ENCODE data around the gene PLAU. TPM values are rescaled to one million over a fixed set of nuclear protein-coding genes. Genes with fewer than 3 reads are reported as not detected.

PLAU gene
- total RNA-seq, 1 donor from 2014 or later = 7.6 TPM

DNA sequence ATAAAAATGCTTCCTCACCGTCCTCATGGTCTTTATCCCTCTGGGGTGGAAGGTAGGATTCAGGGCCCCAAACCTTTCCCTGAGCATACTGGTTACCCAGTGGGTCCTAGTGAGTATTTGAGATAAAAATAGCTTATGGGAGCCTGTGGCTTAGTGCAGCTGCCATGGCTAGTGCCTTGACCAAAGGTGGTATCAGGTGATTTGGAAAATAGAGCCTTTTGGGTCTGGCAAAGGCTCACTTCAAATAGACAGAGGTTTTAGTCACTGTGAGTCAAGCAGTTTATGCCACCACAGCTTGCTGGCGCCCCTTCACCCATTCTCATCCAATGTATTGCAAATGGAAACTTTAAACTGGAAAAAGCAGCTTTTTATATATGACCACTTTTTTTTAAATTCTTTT, 30.4 kb downstream of the PLAU start:
- H3F3A ChIP-seq (ENCODE audit: low read depth) = peaks cover 3% of the 10 kb centered on the region
- no peaks in the 10 kb centered on the region for H3K36me3 ChIP-seq
- H3K4me2 ChIP-seq = no peak overlapping the region
- Mint-ChIP-seq H3K27ac (no peak overlapping the region), H3K36me3 (no peaks in the 10 kb centered on the region), H3K4me3 (no peak overlapping the region), H3K27me3 (ENCODE audit: insufficient read depth, low read depth) (peaks cover 2% of the 10 kb centered on the region), H3K9me3 (peaks cover 9% of the 10 kb centered on the region), H3K4me1 (peaks cover 11% of the 10 kb centered on the region)
- no peaks in the 10 kb centered on the region for H4K20me1 ChIP-seq (ENCODE audit: low read depth)
- H3K4me1 ChIP-seq = no peaks in the 10 kb centered on the region
- TF ChIP-seq EZH2phosphoT487 (IDR thresholded peaks at IDR 0.05) = no peak
- H3K9me3 ChIP-seq (ENCODE audit: low read depth) = no peaks in the 10 kb centered on the region
- H3K27ac ChIP-seq = no peak overlapping the region
- H3K27me3 ChIP-seq = no peaks in the 10 kb centered on the region
- no peak for DNase-seq (ENCODE audit: low spot score)
- peak overlapping the region; percentile 92 for H2AFZ ChIP-seq (replicated peaks)
- no peak overlapping the region for H3K4me3 ChIP-seq
- H3K79me2 ChIP-seq (ENCODE audit: low read depth) = no peaks in the 10 kb centered on the region
- H3K9ac ChIP-seq = no peak overlapping the region

DNA sequence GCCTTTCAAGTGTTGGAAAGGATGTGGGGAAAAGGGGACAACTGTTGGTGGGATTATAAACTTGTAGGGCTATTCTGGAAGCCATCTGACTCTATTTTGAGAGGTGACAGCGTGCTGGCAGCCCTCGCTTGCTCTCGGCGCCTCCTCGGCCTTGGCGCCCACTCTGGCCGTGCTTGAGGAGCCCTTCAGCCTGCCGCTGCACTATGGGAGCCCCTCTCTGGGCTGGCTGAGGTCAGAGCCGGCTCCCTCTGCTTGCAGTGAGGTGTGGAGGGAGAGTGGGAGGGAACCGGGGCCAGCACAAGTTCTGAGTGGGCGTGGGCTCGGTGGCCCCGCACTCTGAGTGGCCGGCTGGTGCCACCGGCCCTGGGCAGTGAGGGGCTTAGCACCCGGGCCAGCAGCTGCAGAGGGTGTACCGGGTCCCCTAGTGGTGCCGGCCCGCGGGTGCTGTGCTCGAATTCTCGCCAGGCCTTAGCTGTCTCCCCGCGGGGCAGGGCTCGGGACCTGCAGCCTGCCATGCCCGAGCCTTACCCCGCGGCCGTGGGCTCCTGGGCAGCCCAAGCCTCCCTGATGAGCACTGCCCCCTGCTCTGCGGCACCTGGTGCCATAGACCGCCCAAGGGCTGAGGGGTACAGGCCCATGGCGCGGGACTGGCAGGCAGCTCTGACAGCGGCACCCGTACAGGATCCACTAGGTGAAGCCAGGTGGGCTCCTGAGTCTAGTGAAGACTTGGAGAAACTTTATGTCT, 33.6 kb downstream of the PLAU start:
- Histone ChIP-seq H3K79me2 (ENCODE audit: low read depth) (no peaks in the 10 kb centered on the region), H3K9me3 (ENCODE audit: low read depth) (no peaks in the 10 kb centered on the region), H3K9ac (no peak overlapping the region), H3K27ac (no peak overlapping the region), H3K27me3 (no peaks in the 10 kb centered on the region), H4K20me1 (ENCODE audit: low read depth) (no peaks in the 10 kb centered on the region), H3F3A (ENCODE audit: low read depth) (no peaks in the 10 kb centered on the region), H3K36me3 (no peaks in the 10 kb centered on the region), H3K4me1 (no peaks in the 10 kb centered on the region), H2AFZ (replicated peaks) (no peak overlapping the region), H3K4me3 (no peak overlapping the region), H3K4me2 (no peak overlapping the region)
- no peak overlapping the region for H3K4me3 Mint-ChIP-seq
- no peaks in the 10 kb centered on the region for H3K36me3 Mint-ChIP-seq
- no peak for DNase-seq (ENCODE audit: low spot score)
- no peak overlapping the region for H3K27ac Mint-ChIP-seq
- peaks cover 10% of the 10 kb centered on the region for H3K4me1 Mint-ChIP-seq
- H3K27me3 Mint-ChIP-seq (ENCODE audit: insufficient read depth, low read depth) = no peaks in the 10 kb centered on the region
- H3K9me3 Mint-ChIP-seq = peaks cover 9% of the 10 kb centered on the region
- TF ChIP-seq EZH2 (IDR thresholded peaks at IDR 0.05) (no peak), EZH2phosphoT487 (IDR thresholded peaks at IDR 0.05) (no peak)
- TF ChIP-seq, protein P1, sequence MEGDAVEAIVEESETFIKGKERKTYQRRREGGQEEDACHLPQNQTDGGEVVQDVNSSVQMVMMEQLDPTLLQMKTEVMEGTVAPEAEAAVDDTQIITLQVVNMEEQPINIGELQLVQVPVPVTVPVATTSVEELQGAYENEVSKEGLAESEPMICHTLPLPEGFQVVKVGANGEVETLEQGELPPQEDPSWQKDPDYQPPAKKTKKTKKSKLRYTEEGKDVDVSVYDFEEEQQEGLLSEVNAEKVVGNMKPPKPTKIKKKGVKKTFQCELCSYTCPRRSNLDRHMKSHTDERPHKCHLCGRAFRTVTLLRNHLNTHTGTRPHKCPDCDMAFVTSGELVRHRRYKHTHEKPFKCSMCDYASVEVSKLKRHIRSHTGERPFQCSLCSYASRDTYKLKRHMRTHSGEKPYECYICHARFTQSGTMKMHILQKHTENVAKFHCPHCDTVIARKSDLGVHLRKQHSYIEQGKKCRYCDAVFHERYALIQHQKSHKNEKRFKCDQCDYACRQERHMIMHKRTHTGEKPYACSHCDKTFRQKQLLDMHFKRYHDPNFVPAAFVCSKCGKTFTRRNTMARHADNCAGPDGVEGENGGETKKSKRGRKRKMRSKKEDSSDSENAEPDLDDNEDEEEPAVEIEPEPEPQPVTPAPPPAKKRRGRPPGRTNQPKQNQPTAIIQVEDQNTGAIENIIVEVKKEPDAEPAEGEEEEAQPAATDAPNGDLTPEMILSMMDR (IDR thresholded peaks at IDR 0.05) = no peak

DNA sequence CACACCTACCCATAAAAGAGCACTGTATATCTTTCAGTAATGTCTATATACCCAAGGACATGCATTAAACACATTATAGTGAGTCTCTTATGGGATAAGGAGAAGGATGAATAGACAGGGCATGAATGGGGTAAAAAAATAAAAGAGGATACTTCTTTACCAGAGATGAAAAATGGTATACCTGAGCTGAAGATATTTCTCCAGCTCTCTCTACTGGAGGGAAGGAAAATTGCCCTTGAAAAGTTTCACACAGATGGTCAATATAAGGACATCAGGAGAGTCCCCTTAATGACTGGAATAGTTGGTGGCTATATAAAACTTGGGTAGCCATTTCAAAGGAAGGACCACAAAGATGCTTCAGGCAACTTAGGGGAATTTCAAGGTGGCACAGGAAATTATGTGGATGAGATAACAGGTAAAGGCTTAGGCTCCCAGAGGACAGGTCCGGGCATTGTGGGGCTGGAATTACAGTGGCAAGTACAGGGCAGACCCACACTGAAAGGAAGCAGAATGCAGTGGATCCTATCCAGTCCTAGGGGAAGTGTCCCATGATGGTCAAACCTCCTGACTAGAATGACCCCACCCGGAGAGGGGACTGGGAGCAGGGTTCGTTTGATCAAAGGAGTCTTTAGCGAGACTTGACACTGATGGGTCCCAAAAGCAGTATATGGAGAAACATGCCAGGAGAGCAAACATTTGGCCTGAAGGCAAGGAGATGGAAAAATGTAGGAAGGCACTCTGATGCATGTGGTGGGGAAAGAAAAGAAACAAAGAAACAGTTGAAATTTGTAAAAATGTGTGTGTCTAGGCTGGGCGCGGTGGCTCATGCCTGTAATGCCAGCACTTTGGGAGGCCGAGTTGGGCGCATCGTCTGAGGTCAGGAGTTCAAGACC, 35.6 kb downstream of the PLAU start:
- H2AFZ ChIP-seq (replicated peaks) = no peak overlapping the region
- Mint-ChIP-seq H3K4me1 (peaks cover 12% of the 10 kb centered on the region), H3K9me3 (peaks cover 9% of the 10 kb centered on the region), H3K4me3 (no peak overlapping the region), H3K27me3 (ENCODE audit: insufficient read depth, low read depth) (peaks cover 2% of the 10 kb centered on the region), H3K36me3 (no peaks in the 10 kb centered on the region), H3K27ac (no peak overlapping the region)
- H3K9me3 ChIP-seq (ENCODE audit: low read depth) = no peaks in the 10 kb centered on the region
- H3F3A ChIP-seq (ENCODE audit: low read depth) = no peaks in the 10 kb centered on the region
- no peak overlapping the region for H3K9ac ChIP-seq
- H3K79me2 ChIP-seq (ENCODE audit: low read depth) = no peaks in the 10 kb centered on the region
- H3K27me3 ChIP-seq = no peaks in the 10 kb centered on the region
- no peaks in the 10 kb centered on the region for H3K4me1 ChIP-seq
- H3K36me3 ChIP-seq = no peaks in the 10 kb centered on the region
- H3K27ac ChIP-seq = no peak overlapping the region
- H3K4me2 ChIP-seq = no peak overlapping the region
- TF ChIP-seq EZH2phosphoT487 (IDR thresholded peaks at IDR 0.05) (no peak), EZH2 (IDR thresholded peaks at IDR 0.05) (no peak)
- TF ChIP-seq, protein P1 (IDR thresholded peaks at IDR 0.05) = no peak
- no peak overlapping the region for H3K4me3 ChIP-seq
- no peaks in the 10 kb centered on the region for H4K20me1 ChIP-seq (ENCODE audit: low read depth)
- DNase-seq (ENCODE audit: low spot score) = no peak
